HCT116 (cell line): Measurements from ENCODE around the gene HSPB1. TPM values are rescaled to one million over a fixed set of nuclear protein-coding genes. Genes with fewer than 3 reads are reported as not detected.
"Not testable (repeated sequence)": the region's sequence is repeated elsewhere in the genome, so short reads cannot be mapped to it uniquely, and the experiment has no call there.

Source experiments
- ATAC-seq: fragments of 200-7000 bp; cut with Tn5 transposase; 2 replicates; pipeline ENCODE4 v1.9.1; 2020; ENCODE audit warnings: mild to moderate bottlenecking, moderate library complexity
- BruUV-seq: library from RNA; stranded (reverse); fragments of 400-500 nt; replicated peaks from 2 replicates; lab custom pipeline; 2021; lab: Mats Ljungman, UMichigan
- CTCF ChIA-PET: fragments of 300-600 bp; sonication (Branson Sonifier 250); formaldehyde crosslinking; loops from one replicate; lab custom pipeline; 2021; ENCODE audit warnings: antibody characterized with exemption; lab: Charles Lee
- POLR2A ChIA-PET: fragments of 300-600, 350-600 bp; sonication (Branson Sonifier 250); formaldehyde crosslinking; loops from one replicate; lab custom pipeline; 2021; ENCODE audit warnings: antibody characterized with exemption; lab: Charles Lee
- RAD21 ChIA-PET, 2 experiments: fragments of 300-600 bp; sonication (Branson Sonifier 250); formaldehyde crosslinking; loops; one replicate each; lab custom pipeline; 2023; ENCODE audit warnings: low total read pairs in 2 of 2; ENCODE audit not compliant: uncharacterized antibody in 2 of 2, unreplicated experiment in 2 of 2, low non-redundant PET in 1 of 2; lab: Charles Lee
- DNase-seq: peaks from one replicate; pipeline ENCODE4 v3.0.0-alpha.2; 2010; ENCODE audit warnings: low read depth, low spot score
- H2AFZ ChIP-seq: fragments of 200-600 bp; shearing (Covaris generic), sonication (generic); 2 replicates; pipeline ENCODE4 v1.6.1; 2017; ENCODE audit warnings: low read depth, mixed run types, mixed read lengths, antibody characterized with exemption, low read length; ENCODE audit not compliant: poor library complexity, severe bottlenecking
- H3K27ac ChIP-seq: 2 replicates; pipeline ENCODE4 v1.5.1; 2012; ENCODE audit warnings: low read depth, low read length
- H3K27me3 ChIP-seq: fragments of 200-600 bp; sonication (generic); 2 replicates; pipeline ENCODE4 v1.6.1; 2016; ENCODE audit warnings: mixed run types, low read length, mixed read lengths; ENCODE audit not compliant: insufficient read depth
- H3K36me3 ChIP-seq, 2 experiments: fragments of 200-500 bp in 1 of 2; fragments of 200-600 bp in 1 of 2; sonication (Bioruptor generic) in 1 of 2; sonication (generic) in 1 of 2; 2 replicates each; pipeline versions ENCODE4 v1.5.1 to v1.6.1; 2014 to 2016; ENCODE audit warnings: low read length in 2 of 2, inconsistent platforms in 1 of 2, mixed read lengths in 1 of 2, mixed run types in 1 of 2; ENCODE audit not compliant: insufficient read depth in 2 of 2, control insufficient read depth in 1 of 2
- H3K4me1 ChIP-seq, 2 experiments: fragments of 200-600 bp in 1 of 2; sonication (generic) in 1 of 2; 2 replicates each; pipeline versions ENCODE4 v1.5.1 to v1.6.1; 2012 to 2017; ENCODE audit warnings: low read length in 2 of 2, inconsistent platforms in 1 of 2, mild to moderate bottlenecking in 1 of 2, mixed read lengths in 1 of 2, mixed run types in 1 of 2, moderate library complexity in 1 of 2; ENCODE audit not compliant: insufficient read depth in 2 of 2, control insufficient read depth in 1 of 2
- H3K4me2 ChIP-seq: fragments of 200-600 bp; sonication (generic); 2 replicates; pipeline ENCODE4 v1.6.1; 2017; ENCODE audit warnings: mixed run types, low read length, mixed read lengths
- H3K4me3 ChIP-seq, 2 experiments: fragments of 200-600 bp in 1 of 2; sonication (generic) in 1 of 2; replicated peaks in 1 of 2; 2 replicates each; pipeline ENCODE4 v1.5.1; 2011 to 2016; ENCODE audit warnings: low read length in 2 of 2, control low read depth in 1 of 2, low read depth in 1 of 2, mild to moderate bottlenecking in 1 of 2, mixed read lengths in 1 of 2, mixed run types in 1 of 2
- H3K79me2 ChIP-seq: fragments of 200-600 bp; sonication (generic); 2 replicates; pipeline ENCODE4 v1.6.1; 2017; ENCODE audit warnings: mild to moderate bottlenecking, mixed run types, low read length, moderate library complexity, mixed read lengths; ENCODE audit not compliant: insufficient read depth
- H3K9ac ChIP-seq: fragments of 200-600 bp; sonication (generic); 2 replicates; pipeline ENCODE4 v1.6.1; 2016; ENCODE audit warnings: low read length, mixed read lengths
- H3K9me2 ChIP-seq: fragments of 200-600 bp; sonication (generic), shearing (Covaris generic); 2 replicates; pipeline ENCODE4 v1.6.1; 2017; ENCODE audit warnings: mixed run types, mild to moderate bottlenecking, moderate library complexity; ENCODE audit not compliant: insufficient read depth
- H3K9me3 ChIP-seq, 2 experiments: fragments of 200-500 bp in 1 of 2; fragments of 200-600 bp in 1 of 2; sonication (Bioruptor generic) in 1 of 2; sonication (generic) in 1 of 2; 2 replicates each; pipeline ENCODE4 v1.6.1; 2014 to 2017; ENCODE audit warnings: low read length in 2 of 2, mixed read lengths in 2 of 2, inconsistent platforms in 1 of 2, low read depth in 1 of 2, mild to moderate bottlenecking in 1 of 2, mixed run types in 1 of 2, moderate library complexity in 1 of 2; ENCODE audit not compliant: control insufficient read depth in 1 of 2, insufficient read depth in 1 of 2
- H4K20me1 ChIP-seq: fragments of 200-600 bp; sonication (generic), shearing (Covaris generic); 2 replicates; pipeline ENCODE4 v1.6.1; 2017; ENCODE audit warnings: mixed run types, mild to moderate bottlenecking, moderate library complexity; ENCODE audit not compliant: insufficient read depth
- CTCF ChIP-seq, 3 experiments: fragments of 200-600 bp in 1 of 3; sonication (generic) in 1 of 3; IDR thresholded peaks in 2 of 3; conservative IDR thresholded peaks in 1 of 3; 2 replicates each; pipeline ENCODE4 v1.5.1; 2012 to 2017; ENCODE audit warnings: low read depth in 2 of 3, low read length in 2 of 3, antibody characterized with exemption in 1 of 3, borderline replicate concordance in 1 of 3, control low read depth in 1 of 3, mild to moderate bottlenecking in 1 of 3, mixed read lengths in 1 of 3, mixed run types in 1 of 3, moderate library complexity in 1 of 3; ENCODE audit not compliant: insufficient read depth in 1 of 3
- EZH2 ChIP-seq: fragments of 200-600 bp; sonication (generic); IDR thresholded peaks from 2 replicates; pipeline ENCODE4 v1.6.1; 2017; ENCODE audit warnings: antibody characterized with exemption, mixed run types
- FOSL1 ChIP-seq: IDR thresholded peaks from 2 replicates; pipeline ENCODE4 v1.6.1; 2012; ENCODE audit warnings: low read depth
- MAX ChIP-seq: IDR thresholded peaks from 2 replicates; pipeline ENCODE4 v1.6.1; 2012
- POLR2A ChIP-seq: IDR thresholded peaks from 2 replicates; pipeline ENCODE4 v1.7.0; 2011; ENCODE audit warnings: borderline replicate concordance; ENCODE audit not compliant: insufficient read depth, insufficient read length; ENCODE audit errors: extremely low read depth
- POLR2AphosphoS5 ChIP-seq: IDR thresholded peaks from 2 replicates; pipeline ENCODE4 v1.6.1; 2011; ENCODE audit warnings: mild to moderate bottlenecking, low read depth, low read length, moderate library complexity
- REST ChIP-seq: IDR thresholded peaks from 2 replicates; pipeline ENCODE4 v1.6.1; 2012; ENCODE audit warnings: low read depth
- SIN3A ChIP-seq: IDR thresholded peaks from 2 replicates; pipeline ENCODE4 v1.6.1; 2012; ENCODE audit warnings: low read depth
- ZNF274 ChIP-seq: fragments of 200-500 bp; sonication (Bioruptor generic); IDR thresholded peaks from 2 replicates; pipeline ENCODE4 v1.6.1; 2014; ENCODE audit warnings: mild to moderate bottlenecking, low read depth, low read length, inconsistent platforms
- intact Hi-C: fragments of 100-400 bp; cut with micrococcal nuclease; formaldehyde crosslinking; loops from 2 replicates; pipeline ENCODE4 v1.10.0; 2022
- total RNA-seq: library from RNA; stranded (reverse); gene quantifications from one replicate; pipeline ENCODE4 v1.2.1, GENCODE V29; 2021; ENCODE audit not compliant: unreplicated experiment

Gene HSPB1
- total RNA-seq, 1 experiment from 2014 or later = 524 TPM

GRCh38 chr7:76292911-76293310 lies 9.6 kb upstream of the HSPB1 start:
- ATAC-seq, H3K27me3 ChIP-seq, H4K20me1 ChIP-seq, BruUV-seq, H3K79me2 ChIP-seq, H3K36me3 ChIP-seq, H3K9me2 ChIP-seq, intact Hi-C loops, H2AFZ ChIP-seq, H3K4me3 ChIP-seq, DNase-seq, H3K9me3 ChIP-seq: not testable (repeated sequence)
- peak overlapping the region; percentile 67 for H3K9ac ChIP-seq
- ChIA-PET RAD21 (interaction anchor here (2.2 kb wide), 2 partner anchors 21 kb away, joined by 14 to 16 read pairs; no protein-coding TSS in a partner anchor), POLR2A (interaction anchor here (0.7 to 2.4 kb wide), 3 partner anchors 10 to 15 kb away, joined by 4 to 21 read pairs (median 8); partner anchors contain the start of gene HSPB1), CTCF (interaction anchor here (0.8 to 2.7 kb wide), 4 partner anchors 15 to 31 kb away, joined by 3 to 64 read pairs (median 6); no protein-coding TSS in a partner anchor)
- H3K4me2 ChIP-seq = peak overlapping the region; percentile 93
- H3K27ac ChIP-seq = peak overlapping the region; percentile 99
- H3K4me1 ChIP-seq = peaks cover 78 to 86% of the 10 kb centered on the region in 2 experiments

- intact Hi-C loops = no loop called here
- H3K27ac ChIP-seq = peak overlapping the region; percentile 99
- no peaks in the 10 kb centered on the region for H4K20me1 ChIP-seq
- peaks cover 78 to 90% of the 10 kb centered on the region in 2 experiments for H3K4me1 ChIP-seq
- H3K9me3 ChIP-seq = no peaks in the 10 kb centered on the region
- H3K4me2 ChIP-seq = peak overlapping the region; percentile 93
- RAD21 ChIA-PET = interaction anchor here in 1 of 2 experiments (1.5 kb wide), 1 partner anchor 21 kb away, joined by 5 read pairs; no protein-coding TSS in a partner anchor
- no peaks in the 10 kb centered on the region for H3K36me3 ChIP-seq
- H3K9me2 ChIP-seq = no peaks in the 10 kb centered on the region
- no peak overlapping the region for H2AFZ ChIP-seq
- no peaks in the 10 kb centered on the region for H3K27me3 ChIP-seq
- no peak for ATAC-seq
- H3K4me3 ChIP-seq = peak overlapping the region in 1 of 2 experiments; percentile 55; a peak in 1 of 4 replicates
- CTCF ChIA-PET = interaction anchor here (1.7 to 2.7 kb wide), 2 partner anchors 20 to 21 kb away, joined by 11 to 64 read pairs; no protein-coding TSS in a partner anchor
- H3K79me2 ChIP-seq = no peaks in the 10 kb centered on the region
- H3K9ac ChIP-seq = peak overlapping the region; percentile 67
- POLR2A ChIA-PET = no interaction called here
- DNase-seq = no peak
- TF ChIP-seq ZNF274 (no peak), REST (no peak), EZH2 (no peak), FOSL1 (no peak), SIN3A (no peak), POLR2A (no peak), MAX (no peak), POLR2AphosphoS5 (no peak), CTCF (IDR thresholded peaks at IDR 0.05 in 2 of 3, conservative IDR thresholded peaks at IDR 0.05 in 1 of 3; ENCODE audit: borderline replicate concordance in 1 of 3, insufficient read depth in 1 of 3, low read depth in 2 of 3, low read length in 2 of 3) (no peak)
- no TSS peak for BruUV-seq
Measured at GRCh38 chr7:76293407-76293901, 9.0 kb upstream of the HSPB1 start.
